A549 treated with Mapracorat at 1 μM for 4 hours (cell line): ENCODE data around the gene PRR15L. TPM values are rescaled to one million over a fixed set of nuclear protein-coding genes. Genes with fewer than 3 reads are reported as not detected.

Experiments used
- total RNA-seq: library from RNA; stranded (reverse); fragments of 200-300 nt; extraction: Qiagen RNA extraction; gene quantifications from 5 replicates; pipeline ENCODE4 v1.2.3, GENCODE V29; 2022

The PRR15L gene
- total RNA-seq, result 2.1 to 3.1 TPM (median 2.3 TPM) in 5 replicates

GRCh38 chr17:47957591-47958490, at the start of gene PRR15L:
TSS of gene PRR15L (minus strand) at chr17:47957883. CDS start at chr17:47953234, 4,649 bp downstream.

GRCh38 chr17:47970725-47971499, 13.2 kb upstream of the PRR15L start, which contains the start of gene CDK5RAP3:
TSS of gene CDK5RAP3 (plus strand) at chr17:47971113. CDS start at chr17:47971147, 34 bp downstream.

DNA sequence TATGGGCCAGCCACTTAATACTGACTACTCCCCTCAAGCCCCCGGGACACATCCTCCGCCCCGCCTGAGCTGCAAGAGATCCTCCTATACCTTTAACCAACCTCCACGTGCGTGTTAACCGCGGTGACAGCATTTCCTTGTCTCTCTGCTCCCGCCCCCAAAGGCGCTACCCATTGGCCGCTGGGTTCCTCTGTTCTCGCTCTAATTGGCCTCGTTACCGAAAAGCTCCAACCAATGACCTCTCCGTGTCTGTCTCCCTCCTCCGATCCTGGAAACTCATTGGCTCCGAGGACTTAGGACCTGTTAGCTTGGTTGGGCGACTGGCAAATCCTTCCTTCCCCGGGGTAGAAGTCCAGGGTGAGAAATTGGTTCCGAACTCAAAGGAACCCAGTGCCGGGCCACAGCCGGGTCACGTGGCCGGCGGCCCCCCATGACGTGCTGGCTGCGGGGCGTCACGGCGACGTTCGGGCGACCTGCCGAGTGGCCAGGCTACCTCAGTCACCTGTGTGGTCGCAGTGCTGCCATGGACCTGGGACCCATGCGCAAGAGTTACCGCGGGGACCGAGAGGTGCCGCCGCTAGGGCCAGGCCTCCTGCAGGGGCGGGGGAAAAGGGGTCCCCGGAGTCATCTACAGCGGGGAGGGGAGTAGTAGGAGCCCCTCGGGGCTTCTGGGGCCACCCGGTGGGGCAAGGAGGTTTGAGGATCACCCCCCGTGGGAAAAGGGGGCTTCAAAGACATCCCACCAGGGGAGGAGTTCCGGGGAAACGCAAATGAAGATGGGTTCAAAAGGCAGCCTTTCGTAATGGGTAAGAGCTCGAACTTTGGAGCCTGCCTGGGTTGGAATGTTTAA, 16.2 kb downstream of the PRR15L start, which contains the start of gene PNPO:
Gene PNPO (plus strand): TSS at position 326 of the 850 bp plus-strand sequence. CDS start 105 bp downstream, at position 431.

Other genes with a start within 250 kb of the PRR15L start
- gene TBX21, start 224.6 kb downstream of the PRR15L start, total RNA-seq, result 0.13 to 0.27 TPM (median 0.15 TPM) in 5 replicates
- gene OSBPL7, start 136.1 kb downstream of the PRR15L start, total RNA-seq, result 9.8 to 16.3 TPM (median 13.6 TPM) in 5 replicates
- 86.1 to 122 TPM (median 87.6 TPM) in 5 replicates for gene MRPL10, start 126.3 kb downstream of the PRR15L start, total RNA-seq
- 2.9 to 3.6 TPM (median 3.2 TPM) in 5 replicates for gene LRRC46, start 126.2 kb downstream of the PRR15L start, total RNA-seq
- gene SCRN2, start 116.6 kb downstream of the PRR15L start, total RNA-seq, result 32.4 to 40.3 TPM (median 36.9 TPM) in 5 replicates
- gene SP6, start 106.7 kb downstream of the PRR15L start, total RNA-seq, result 3.9 to 5.4 TPM (median 4.4 TPM) in 5 replicates
- 16.3 to 20.1 TPM (median 16.7 TPM) in 5 replicates for gene SP2, start 61.6 kb downstream of the PRR15L start, total RNA-seq
- gene PNPO, start 16.3 kb downstream of the PRR15L start, total RNA-seq, result 22.1 to 23.5 TPM (median 22.6 TPM) in 5 replicates
- 103 to 132 TPM (median 112 TPM) in 5 replicates for gene CDK5RAP3, start 13.2 kb upstream of the PRR15L start, total RNA-seq
- gene COPZ2, start 79.9 kb upstream of the PRR15L start, total RNA-seq, result 14.5 to 17.2 TPM (median 15.5 TPM) in 5 replicates
- gene NFE2L1, start 90.5 kb upstream of the PRR15L start, total RNA-seq, result 102 to 125 TPM (median 120 TPM) in 5 replicates
- gene CBX1, start 143.6 kb upstream of the PRR15L start, total RNA-seq, result 77.3 to 103 TPM (median 80.1 TPM) in 5 replicates
- 26.2 to 29.2 TPM (median 27.3 TPM) in 5 replicates for gene SNX11, start 149.9 kb upstream of the PRR15L start, total RNA-seq